HG02938 (cell line): ENCODE results near the gene PMCH.
"Not testable (repeated sequence)": the region's sequence is repeated elsewhere in the genome, so short reads cannot be mapped to it uniquely, and the experiment has no call there.

Source experiments
- ATAC-seq: cut with Tn5 transposase; IDR thresholded peaks from one replicate; pipeline ENCODE4 v1.9.1; 2021; ENCODE audit warnings: mild to moderate bottlenecking, moderate library complexity; ENCODE audit not compliant: unreplicated experiment

PMCH gene

GRCh38 chr12:102147062-102147587 lies 50.5 kb downstream of the PMCH start:
- ATAC-seq, result not testable (repeated sequence)
